Measurements from ENCODE around the gene CHRNA5.
A peak's percentile ranks its signal among the peaks of the same experiment; 100 is the strongest.

Gene CHRNA5

GRCh38 chr15:78617516-78617915 is 52.2 kb downstream of the CHRNA5 start:
- DNase-seq: no peak
- in situ Hi-C loops (cut with MboI; ENCODE audit: low pct_unique_long_range_greater_than_20kb, low sequenced_read_pairs): no loop called here

GRCh38 chr15:78618064-78618463 is 52.7 kb downstream of the CHRNA5 start:
- in situ Hi-C loops (cut with MboI; ENCODE audit: low pct_unique_long_range_greater_than_20kb, low sequenced_read_pairs): no loop called here
- DNase-seq: no peak

GRCh38 chr15:78618490-78618934 is 53.2 kb downstream of the CHRNA5 start:
- DNase-seq: peak; percentile 96
- in situ Hi-C loops (cut with MboI; ENCODE audit: low pct_unique_long_range_greater_than_20kb, low sequenced_read_pairs): no loop called here

GRCh38 chr15:78619022-78619950 is 54.0 kb downstream of the CHRNA5 start:
- in situ Hi-C loops (cut with MboI; ENCODE audit: low pct_unique_long_range_greater_than_20kb, low sequenced_read_pairs): no loop called here

GRCh38 chr15:78620021-78620526 is 54.8 kb downstream of the CHRNA5 start:
- in situ Hi-C loops (cut with MboI; ENCODE audit: low pct_unique_long_range_greater_than_20kb, low sequenced_read_pairs): no loop called here
- DNase-seq: peak; percentile 79

More at GRCh38 chr15:78619022-78619950, 54.0 kb downstream of the CHRNA5 start:
- DNase-seq: no peak

- in situ Hi-C loops (cut with MboI; ENCODE audit: low pct_unique_long_range_greater_than_20kb, low sequenced_read_pairs): no loop called here
- no peak for DNase-seq
Observed at GRCh38 chr15:78620527-78621421, 55.5 kb downstream of the CHRNA5 start, which contains the start of gene CHRNA3. Gene CHRNA3, minus strand, starts transcription at chr15:78620996. Its CDS starts 202 bp downstream, at chr15:78620794.

DNA sequence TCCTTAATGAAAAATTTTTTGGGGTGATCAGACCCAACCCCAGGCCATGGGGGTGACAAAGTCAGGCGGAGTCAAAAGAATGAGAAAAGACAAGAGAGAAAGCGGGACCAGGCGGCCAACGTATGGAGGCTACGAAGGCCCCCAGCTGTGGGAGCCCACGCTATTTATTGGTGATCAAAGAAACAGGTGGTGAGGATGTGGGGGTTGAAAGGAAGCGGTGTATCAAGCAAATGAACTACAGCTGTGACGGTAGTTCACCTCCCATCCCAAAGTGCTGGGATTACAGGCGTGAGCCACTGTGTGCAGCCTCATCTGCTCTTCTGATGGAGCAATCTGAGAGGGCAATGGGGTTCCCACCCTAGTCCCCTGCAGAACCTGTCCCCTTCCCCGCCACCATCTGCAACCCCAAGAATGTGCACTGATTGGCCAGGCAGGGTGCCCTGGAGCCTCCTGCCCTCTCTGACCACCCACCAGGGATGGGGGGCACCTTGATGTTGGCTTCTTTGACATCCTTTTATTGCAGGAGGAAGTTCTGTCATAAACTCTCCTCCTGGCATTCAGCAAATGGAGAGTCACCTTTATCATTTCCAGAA is 56.6 kb downstream of the CHRNA5 start:
- in situ Hi-C loops (cut with MboI; ENCODE audit: low pct_unique_long_range_greater_than_20kb, low sequenced_read_pairs): no loop called here
- DNase-seq: no peak

- in situ Hi-C loops (cut with MboI; ENCODE audit: low pct_unique_long_range_greater_than_20kb, low sequenced_read_pairs): no loop called here
- DNase-seq: no peak
Observed at GRCh38 chr15:78623786-78624497, 58.6 kb downstream of the CHRNA5 start.

GRCh38 chr15:78624651-78625590 is 59.6 kb downstream of the CHRNA5 start:
- in situ Hi-C loops (cut with MboI; ENCODE audit: low pct_unique_long_range_greater_than_20kb, low sequenced_read_pairs): no loop called here

DNA sequence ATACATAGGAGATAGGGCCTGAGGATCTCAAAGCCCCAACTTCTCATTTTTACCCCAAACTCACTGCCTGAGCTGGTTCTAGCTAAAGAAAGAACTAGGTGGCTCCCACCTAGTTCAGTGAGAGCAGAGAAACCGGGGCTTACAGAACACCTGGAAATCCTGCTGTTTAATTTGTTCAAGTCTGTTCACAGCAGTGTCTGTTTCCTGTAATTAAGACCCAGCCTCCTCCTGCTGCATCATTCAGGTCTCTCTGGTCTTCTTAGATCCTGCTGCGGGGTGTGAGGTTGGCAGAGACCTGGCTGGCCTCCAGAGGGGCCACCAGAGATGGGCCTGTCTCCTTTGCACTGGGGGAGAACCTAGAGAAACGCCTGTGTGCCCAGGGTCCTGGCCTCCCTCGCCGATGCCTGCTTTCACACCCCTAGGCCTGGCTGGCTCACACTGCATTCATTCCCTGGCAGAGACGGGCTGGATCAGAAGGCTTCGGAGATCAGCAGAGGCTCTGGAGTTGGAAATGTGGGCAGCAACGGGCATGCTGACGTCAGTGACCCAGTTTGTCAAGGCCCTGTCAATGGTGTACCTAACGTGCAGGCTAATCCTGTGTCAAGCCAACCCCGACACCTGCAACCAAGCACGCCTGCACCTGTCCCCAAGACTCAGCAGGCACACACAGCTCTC is 60.4 kb downstream of the CHRNA5 start:
- in situ Hi-C loops (cut with MboI; ENCODE audit: low pct_unique_long_range_greater_than_20kb, low sequenced_read_pairs): no loop called here
- peak; percentile 43 for DNase-seq

More at GRCh38 chr15:78624651-78625590, 59.6 kb downstream of the CHRNA5 start:
- no peak for DNase-seq

DNA sequence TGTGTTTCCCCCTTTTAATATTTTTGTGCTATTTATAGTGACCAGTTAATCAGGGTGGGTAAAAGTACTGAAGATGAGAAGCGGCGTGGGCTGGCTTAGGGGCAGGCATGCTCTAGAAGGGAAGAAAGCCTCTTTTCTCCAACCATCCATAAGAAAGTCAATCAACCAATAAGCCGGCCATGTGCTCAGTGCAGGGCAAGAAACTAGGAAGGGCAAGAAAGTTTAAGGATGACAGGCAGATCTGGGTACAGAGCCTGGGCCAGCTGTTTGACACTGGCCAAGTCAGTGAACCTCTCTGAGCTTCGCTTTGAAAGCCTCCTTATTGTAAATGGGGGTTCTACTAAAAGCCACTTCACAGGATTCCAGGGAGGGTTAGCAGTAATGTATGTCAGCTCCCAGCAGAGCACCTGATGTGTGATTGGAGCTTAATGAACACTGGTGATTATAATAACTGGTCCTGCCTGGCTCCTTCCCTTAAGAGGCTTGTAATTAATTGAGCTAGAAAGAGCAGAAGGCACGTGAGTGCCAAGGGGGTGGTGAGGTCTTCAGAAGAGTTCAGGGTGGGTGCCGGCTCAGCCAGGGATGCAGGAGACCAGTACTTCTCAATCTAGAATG is 61.2 kb downstream of the CHRNA5 start:
- in situ Hi-C loops (cut with MboI; ENCODE audit: low pct_unique_long_range_greater_than_20kb, low sequenced_read_pairs): no loop called here
- no peak for DNase-seq

GRCh38 chr15:78627348-78627747 is 62.0 kb downstream of the CHRNA5 start:
- in situ Hi-C loops (cut with MboI; ENCODE audit: low pct_unique_long_range_greater_than_20kb, low sequenced_read_pairs): no loop called here
- DNase-seq: no peak

GRCh38 chr15:78628227-78628626 is 62.9 kb downstream of the CHRNA5 start:
- no peak for DNase-seq
- in situ Hi-C loops (cut with MboI; ENCODE audit: low pct_unique_long_range_greater_than_20kb, low sequenced_read_pairs): no loop called here

GRCh38 chr15:78629031-78629715 is 63.9 kb downstream of the CHRNA5 start:
- no peak for DNase-seq
- in situ Hi-C loops (cut with MboI; ENCODE audit: low pct_unique_long_range_greater_than_20kb, low sequenced_read_pairs): no loop called here

DNA sequence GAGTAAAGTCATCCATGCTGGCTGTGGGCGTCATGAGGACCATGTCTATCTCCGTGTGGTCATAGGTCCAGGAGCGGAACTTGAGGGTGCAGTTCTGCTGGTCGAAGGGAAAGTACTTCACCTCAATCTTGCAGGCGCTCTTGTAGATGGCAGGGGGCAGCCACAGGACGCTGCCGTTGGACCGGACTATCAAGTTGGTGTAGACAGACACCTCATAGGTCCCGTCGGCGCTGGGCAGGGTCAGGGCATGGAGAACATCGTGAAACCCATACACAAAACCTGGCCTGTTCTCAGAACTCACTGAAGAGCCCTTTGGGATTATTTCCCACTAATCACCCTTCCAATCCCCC is 64.4 kb downstream of the CHRNA5 start:
- DNase-seq: no peak
- in situ Hi-C loops (cut with MboI; ENCODE audit: low pct_unique_long_range_greater_than_20kb, low sequenced_read_pairs): no loop called here

All from KBM-7 (cell line).